ENCODE data around the gene MAGEB10.

- TF ChIP-seq POLR2A (IDR thresholded peaks at IDR 0.05), result no peak
- TF ChIP-seq, protein P1, sequence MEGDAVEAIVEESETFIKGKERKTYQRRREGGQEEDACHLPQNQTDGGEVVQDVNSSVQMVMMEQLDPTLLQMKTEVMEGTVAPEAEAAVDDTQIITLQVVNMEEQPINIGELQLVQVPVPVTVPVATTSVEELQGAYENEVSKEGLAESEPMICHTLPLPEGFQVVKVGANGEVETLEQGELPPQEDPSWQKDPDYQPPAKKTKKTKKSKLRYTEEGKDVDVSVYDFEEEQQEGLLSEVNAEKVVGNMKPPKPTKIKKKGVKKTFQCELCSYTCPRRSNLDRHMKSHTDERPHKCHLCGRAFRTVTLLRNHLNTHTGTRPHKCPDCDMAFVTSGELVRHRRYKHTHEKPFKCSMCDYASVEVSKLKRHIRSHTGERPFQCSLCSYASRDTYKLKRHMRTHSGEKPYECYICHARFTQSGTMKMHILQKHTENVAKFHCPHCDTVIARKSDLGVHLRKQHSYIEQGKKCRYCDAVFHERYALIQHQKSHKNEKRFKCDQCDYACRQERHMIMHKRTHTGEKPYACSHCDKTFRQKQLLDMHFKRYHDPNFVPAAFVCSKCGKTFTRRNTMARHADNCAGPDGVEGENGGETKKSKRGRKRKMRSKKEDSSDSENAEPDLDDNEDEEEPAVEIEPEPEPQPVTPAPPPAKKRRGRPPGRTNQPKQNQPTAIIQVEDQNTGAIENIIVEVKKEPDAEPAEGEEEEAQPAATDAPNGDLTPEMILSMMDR (IDR thresholded peaks at IDR 0.05), result no peak
These were observed 16.0 kb downstream of the MAGEB10 start for GRCh38 chrX:27823812-27824211.
